UCSD-AML1 (cell line): ENCODE data around the gene CCDC141.
"Not testable (repeated sequence)": the region's sequence is repeated elsewhere in the genome, so short reads cannot be mapped to it uniquely, and the experiment has no call there.

ENCODE experiments used
- DNase-seq: peaks from one replicate; lab custom pipeline; 2025; ENCODE audit not compliant: unreplicated experiment; lab: John Stamatoyannopoulos, UW

The CCDC141 gene

DNA sequence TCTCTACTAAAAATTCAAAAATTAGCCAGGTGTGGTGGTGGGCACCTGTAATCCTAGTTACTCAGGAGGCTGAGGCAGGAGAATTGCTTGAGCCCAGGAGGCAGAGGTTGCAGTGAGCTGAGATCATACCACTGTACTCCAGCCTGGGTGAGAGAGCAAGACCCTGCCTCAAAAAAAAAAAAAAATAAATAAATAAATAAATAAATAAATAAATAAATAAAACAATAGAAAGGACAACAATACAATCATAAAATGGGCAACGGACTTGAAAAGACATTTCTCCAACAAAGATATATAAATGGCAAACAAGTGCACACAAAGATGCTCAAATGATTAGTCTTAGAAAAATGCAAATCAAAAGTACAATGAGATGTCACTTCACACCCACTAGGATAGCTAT lies 60.5 kb downstream of the CCDC141 start:
- DNase-seq, result not testable (repeated sequence)

GRCh38 chr2:178982652-178983051 lies 67.3 kb downstream of the CCDC141 start:
- not testable (repeated sequence) for DNase-seq

- DNase-seq, result no peak
Measured at GRCh38 chr2:178980815-178981214, 69.1 kb downstream of the CCDC141 start.

- no peak for DNase-seq
Measured at GRCh38 chr2:178978667-178979066, 71.3 kb downstream of the CCDC141 start.

- DNase-seq, result no peak
Measured at GRCh38 chr2:178976351-178976750, 73.6 kb downstream of the CCDC141 start.

- DNase-seq, result no peak
Measured at GRCh38 chr2:178962805-178963433, 87.0 kb downstream of the CCDC141 start.

DNA sequence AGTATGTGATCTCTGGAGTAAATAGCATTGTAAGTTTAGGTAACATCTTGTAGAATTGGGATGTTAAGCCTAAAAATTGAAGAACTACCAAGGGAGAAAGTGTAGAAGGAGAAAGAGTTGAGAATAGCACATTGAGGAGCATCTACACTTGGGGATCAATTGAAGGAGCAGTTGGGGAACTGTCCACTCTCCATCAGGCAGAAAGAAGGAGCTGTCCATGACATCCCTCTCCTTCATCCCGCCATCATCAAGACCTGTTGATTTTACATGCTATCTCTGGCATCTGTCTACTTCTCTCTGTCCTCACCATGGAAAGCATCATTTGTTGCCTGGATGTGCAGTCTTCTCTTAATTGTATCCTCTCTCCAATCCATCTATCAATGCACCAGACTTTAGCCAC lies 87.8 kb downstream of the CCDC141 start:
- DNase-seq, result no peak

- DNase-seq, result no peak
Measured at GRCh38 chr2:178954049-178954448, 95.9 kb downstream of the CCDC141 start.

DNA sequence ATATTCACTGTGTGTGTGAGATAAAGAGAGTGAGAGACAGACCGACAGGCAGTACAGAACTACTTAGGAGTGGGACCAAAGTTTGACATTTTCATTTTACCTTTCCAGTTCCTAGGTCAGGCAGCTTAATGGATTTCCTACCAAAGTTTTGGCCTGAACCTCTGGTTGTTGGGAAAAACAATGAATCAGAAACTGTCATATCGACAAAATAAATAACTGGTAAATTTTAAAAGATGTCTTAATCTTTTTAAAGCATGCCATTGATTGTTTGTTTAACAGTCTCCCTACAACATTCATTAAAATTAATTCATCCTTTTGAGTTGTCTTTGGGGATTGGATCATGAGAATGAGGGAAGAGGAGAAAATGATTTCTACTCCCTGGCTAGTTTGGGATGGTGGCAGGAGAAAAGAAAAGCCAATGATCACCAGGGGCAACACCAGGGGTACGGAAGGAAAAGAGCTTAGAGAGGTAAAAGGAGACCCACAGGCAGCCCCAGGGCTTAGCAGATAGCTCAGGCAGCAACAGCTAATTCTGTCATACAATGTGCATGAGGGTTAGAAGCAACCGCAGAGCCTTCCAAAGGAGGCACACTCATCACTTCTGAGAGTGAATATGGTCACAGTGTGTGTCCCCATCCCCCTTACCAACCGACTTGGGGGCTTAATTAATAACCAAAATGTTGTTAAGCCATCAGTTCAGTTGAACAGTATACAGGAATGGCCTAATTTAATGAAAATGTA lies 98.5 kb downstream of the CCDC141 start:
- DNase-seq, result no peak

- no peak for DNase-seq
Measured at GRCh38 chr2:178949584-178949983, 100.4 kb downstream of the CCDC141 start.

DNA sequence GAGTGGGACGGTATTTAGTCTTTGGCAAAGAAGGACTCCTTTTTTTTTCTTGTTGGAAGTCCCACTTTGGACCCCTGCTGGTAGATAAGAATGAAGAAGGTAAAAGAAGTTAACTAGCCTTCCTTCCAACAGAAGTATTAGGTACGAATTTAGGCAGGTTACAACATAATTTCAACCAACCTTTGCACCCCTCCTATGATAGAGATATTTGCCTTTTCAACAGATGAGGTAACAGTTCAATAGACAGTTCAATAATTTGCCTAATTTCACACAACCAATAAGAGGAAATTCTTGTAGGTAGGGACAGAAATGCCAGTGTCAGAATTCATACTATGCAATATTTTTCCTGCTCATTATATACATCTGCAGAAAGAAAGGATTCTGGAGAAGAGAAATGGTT lies 100.8 kb downstream of the CCDC141 start:
- no peak for DNase-seq

DNA sequence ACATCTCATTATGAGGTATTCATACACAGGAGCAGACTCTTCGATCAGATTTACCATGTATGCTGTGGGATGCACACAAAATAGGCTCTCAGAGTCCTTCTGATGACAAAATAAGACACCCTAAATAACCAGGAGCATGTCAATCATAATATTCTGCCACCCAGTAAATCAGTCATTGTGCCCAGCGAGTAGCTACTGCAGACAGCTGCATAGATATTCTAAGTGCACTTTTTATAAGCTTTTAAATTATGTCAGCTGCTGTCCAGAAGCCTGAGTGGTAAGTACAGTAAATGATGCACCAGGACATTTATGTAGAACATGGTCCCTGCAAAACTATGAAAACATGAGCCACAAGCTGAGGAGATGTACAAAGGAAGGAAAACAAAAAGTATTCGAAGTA lies 102.9 kb downstream of the CCDC141 start:
- no peak for DNase-seq

- DNase-seq, result no peak
Measured at GRCh38 chr2:178946494-178946893, 103.4 kb downstream of the CCDC141 start.

DNA sequence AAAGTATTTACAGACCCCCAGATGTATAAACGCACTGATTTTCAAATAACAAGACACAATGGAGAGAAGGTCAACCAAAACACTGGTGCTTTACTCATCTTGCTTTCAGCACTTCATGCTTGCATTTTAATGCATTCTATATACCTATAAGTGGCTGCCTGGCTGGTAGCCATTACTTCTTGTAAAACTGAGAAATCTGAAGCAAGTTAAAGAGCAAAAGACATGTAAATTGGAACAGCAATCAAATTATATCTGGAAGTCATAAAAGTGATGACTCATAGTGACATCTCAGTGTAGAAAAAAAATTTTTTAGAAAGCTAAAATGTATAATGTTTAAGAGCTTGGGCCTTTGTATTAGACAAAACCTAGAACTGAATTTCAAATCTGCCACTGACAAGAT lies 106.2 kb downstream of the CCDC141 start:
- no peak for DNase-seq

DNA sequence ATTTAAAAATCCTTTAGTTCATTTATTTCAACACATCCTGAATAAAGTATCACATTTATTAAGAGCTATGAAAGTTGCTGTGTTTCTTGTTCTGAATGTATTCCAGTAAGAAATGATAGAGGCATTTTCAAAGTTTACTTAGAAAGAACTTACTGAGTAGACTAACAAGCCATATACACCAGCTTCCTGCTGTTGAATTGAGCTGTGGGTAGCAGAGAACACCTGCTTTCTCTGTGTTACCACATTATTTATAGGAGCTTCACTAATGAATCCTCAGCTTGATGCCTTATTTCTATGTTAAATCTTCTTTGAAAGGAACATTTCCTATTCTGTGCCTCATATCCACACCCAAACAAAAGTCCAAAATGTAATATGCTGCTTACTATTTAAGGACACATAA lies 115.4 kb downstream of the CCDC141 start:
- no peak for DNase-seq

- no peak for DNase-seq
Measured at GRCh38 chr2:178933493-178933892, 116.4 kb downstream of the CCDC141 start.

DNA sequence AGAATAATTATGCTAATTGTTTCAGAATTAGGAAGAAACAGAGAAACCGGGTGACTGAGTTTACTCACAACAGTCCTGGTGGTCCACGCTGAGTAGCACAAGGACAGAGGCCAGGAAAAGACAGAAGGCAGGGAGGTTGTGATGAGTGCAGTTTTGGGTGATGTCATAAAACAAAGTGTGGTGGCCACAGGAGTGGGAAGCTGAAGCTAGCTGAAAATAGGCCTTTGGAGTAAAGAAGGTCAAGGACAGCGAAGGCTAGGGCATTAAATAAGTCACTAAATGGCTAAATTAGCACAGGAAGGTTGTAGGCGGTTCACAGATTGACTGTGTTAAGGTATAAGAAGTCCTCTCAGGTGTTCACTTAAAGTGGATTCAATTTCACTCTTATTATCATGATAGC lies 121.9 kb downstream of the CCDC141 start:
- DNase-seq, result no peak

DNA sequence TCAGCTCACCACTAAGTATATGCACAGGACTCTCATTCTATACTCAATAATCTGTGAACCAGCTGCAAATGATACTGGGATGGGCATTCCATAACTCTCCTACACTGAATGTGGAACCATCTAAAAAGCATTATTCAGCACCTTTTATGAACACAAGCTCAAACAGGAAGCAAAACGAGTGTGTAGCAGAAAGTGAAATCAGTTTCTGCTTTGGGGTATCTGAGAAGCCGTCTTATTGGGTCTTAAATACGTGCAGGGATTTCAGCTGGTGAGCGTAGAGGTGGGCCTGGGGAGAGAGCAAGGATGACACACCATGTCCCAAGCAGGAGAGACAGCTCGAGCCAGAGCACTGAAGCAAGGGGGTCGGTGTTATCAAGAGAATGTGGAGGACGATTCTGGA lies 122.8 kb downstream of the CCDC141 start:
- no peak for DNase-seq

DNA sequence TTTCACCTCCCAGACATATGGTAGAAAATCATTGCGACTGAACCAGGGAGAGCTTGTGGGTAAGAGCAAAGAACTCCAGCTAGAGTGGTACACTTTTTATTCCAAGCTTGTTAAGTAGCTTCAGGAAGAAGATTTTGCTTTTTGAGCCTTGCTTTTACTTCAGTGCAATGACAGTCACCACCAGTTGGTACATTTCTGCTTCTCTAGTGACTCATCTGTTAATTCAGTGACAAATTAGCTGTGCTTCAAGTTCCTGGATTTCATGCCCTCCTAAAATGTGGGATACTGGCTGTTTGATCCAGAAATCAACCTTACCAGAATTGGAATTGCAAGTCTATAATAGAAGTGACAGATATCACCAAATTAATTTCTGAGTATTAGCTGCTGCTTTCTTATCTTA lies 125.1 kb downstream of the CCDC141 start:
- DNase-seq, result no peak

DNA sequence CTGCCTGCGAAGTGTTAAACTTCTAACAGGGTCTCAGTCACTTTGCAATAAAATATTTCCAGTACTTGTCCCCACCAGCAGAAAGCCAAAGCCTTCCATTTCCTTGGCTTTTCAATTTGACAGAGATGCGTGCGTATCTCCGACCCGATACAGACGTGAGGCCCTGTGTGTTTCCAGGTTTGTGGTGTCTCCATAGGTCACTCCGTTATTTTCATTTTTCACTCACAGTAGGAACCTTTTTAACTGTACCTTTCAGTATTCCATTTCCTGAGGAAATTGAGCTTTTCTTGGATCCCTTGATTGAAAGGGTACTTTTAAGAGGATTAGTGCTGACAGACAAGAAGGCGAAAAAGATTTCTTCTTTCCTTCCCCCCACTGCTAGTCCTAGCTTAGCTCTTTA lies 126.4 kb downstream of the CCDC141 start:
- DNase-seq, result no peak

DNA sequence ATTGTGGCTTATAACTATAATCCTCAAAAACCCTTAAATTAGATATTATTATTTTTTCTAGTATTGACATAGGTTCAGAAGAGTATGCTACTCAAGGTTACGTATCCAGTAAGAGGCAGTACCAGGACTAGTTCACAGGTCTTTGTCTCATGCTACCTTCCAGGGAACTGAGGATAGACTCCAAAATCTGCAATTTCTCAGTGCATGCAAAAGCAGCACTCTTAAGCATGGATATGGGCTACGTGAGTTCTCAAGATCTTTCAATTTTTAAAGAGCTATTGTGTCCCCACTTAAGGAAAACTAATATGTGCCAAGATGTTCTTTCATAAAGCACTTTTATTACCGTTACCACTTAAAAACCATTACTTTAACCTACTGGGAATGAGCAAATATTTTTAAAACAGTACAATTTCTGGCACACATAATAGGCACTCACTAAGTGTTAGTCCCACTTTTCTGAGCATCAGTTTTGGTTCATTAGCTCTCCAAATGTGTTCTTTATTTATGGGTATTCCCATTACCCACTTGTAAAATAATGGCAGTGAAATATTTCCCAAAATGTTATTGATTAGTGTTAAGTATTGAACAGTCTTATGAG lies 128.9 kb downstream of the CCDC141 start:
- no peak for DNase-seq

- no peak for DNase-seq
Measured at GRCh38 chr2:178917555-178917954, 132.4 kb downstream of the CCDC141 start.
